ENCODE measurements around the gene CD226.

- TF ChIP-seq CTCF (IDR thresholded peaks at IDR 0.05; ENCODE audit: low read depth, low read length, poor library complexity, severe bottlenecking), result no peak
- no peak for TF ChIP-seq EZH2phosphoT487 (IDR thresholded peaks at IDR 0.05; ENCODE audit: borderline replicate concordance, low read length)
Observed at GRCh38 chr18:69982417-69982816, 34.7 kb upstream of the CD226 start.
